HepG2 (cell line): ENCODE measurements around the gene DUSP12. TPM values are rescaled to one million over a fixed set of nuclear protein-coding genes. Genes with fewer than 3 reads are reported as not detected.

ENCODE experiments used
- ATF6 ChIP-seq: sonication (generic); formaldehyde crosslinking; conservative IDR thresholded peaks from 2 replicates; pipeline ENCODE4 v1.4.0; 2020; ENCODE audit warnings: missing genetic modification reagents
- ATF7-NPFF ChIP-seq: sonication (generic); formaldehyde crosslinking; IDR thresholded peaks from 2 replicates; pipeline ENCODE4 v1.8.1; 2023; ENCODE audit warnings: mild to moderate bottlenecking, low read depth, missing genetic modification reagents, moderate library complexity
- HMGA1 ChIP-seq: sonication (generic); formaldehyde crosslinking; conservative IDR thresholded peaks from 2 replicates; pipeline ENCODE4 v1.4.0; 2020; ENCODE audit warnings: missing genetic modification reagents
- HOXA7 ChIP-seq: sonication (generic); formaldehyde crosslinking; IDR thresholded peaks from 2 replicates; pipeline ENCODE4 v1.8.1; 2022; ENCODE audit warnings: mild to moderate bottlenecking, missing genetic modification reagents, moderate library complexity
- NR1H2 ChIP-seq: sonication (generic); formaldehyde crosslinking; IDR thresholded peaks from 2 replicates; pipeline ENCODE4 v1.8.1; 2022; ENCODE audit warnings: low read depth, missing genetic modification reagents, borderline replicate concordance
- PPARG ChIP-seq: conservative IDR thresholded peaks from 2 replicates; pipeline ENCODE4 v1.6.1; 2016; ENCODE audit warnings: missing biosample characterization, missing genetic modification reagents
- SALL2 ChIP-seq: sonication (generic); formaldehyde crosslinking; IDR thresholded peaks from 2 replicates; pipeline ENCODE4 v1.8.1; 2023; ENCODE audit warnings: mild to moderate bottlenecking, missing genetic modification reagents, inconsistent platforms
- SCMH1 ChIP-seq: sonication (generic); formaldehyde crosslinking; IDR thresholded peaks from 2 replicates; pipeline ENCODE4 v1.9.0; 2021; ENCODE audit warnings: missing genetic modification reagents, mild to moderate bottlenecking, borderline replicate concordance
- TBX2 ChIP-seq: sonication (generic); formaldehyde crosslinking; IDR thresholded peaks from 2 replicates; pipeline ENCODE4 v1.5.0; 2020; ENCODE audit warnings: missing genetic modification reagents, mild to moderate bottlenecking, borderline replicate concordance
- ZBTB34 ChIP-seq: sonication (generic); formaldehyde crosslinking; IDR thresholded peaks from 2 replicates; pipeline ENCODE4 v1.8.0; 2022; ENCODE audit warnings: mild to moderate bottlenecking, missing genetic modification reagents
- ZFY ChIP-seq: sonication (generic); formaldehyde crosslinking; IDR thresholded peaks from 2 replicates; pipeline ENCODE4 v1.4.0; 2020; ENCODE audit warnings: missing genetic modification reagents
- ZNF20 ChIP-seq: sonication (generic); formaldehyde crosslinking; IDR thresholded peaks from 2 replicates; pipeline ENCODE4 v1.4.0; 2020; ENCODE audit warnings: mild to moderate bottlenecking, moderate library complexity, missing genetic modification reagents
- ZNF280B ChIP-seq: sonication (generic); formaldehyde crosslinking; IDR thresholded peaks from 2 replicates; pipeline ENCODE4 v1.5.0; 2020; ENCODE audit warnings: missing genetic modification reagents, mild to moderate bottlenecking, borderline replicate concordance
- polyA plus RNA-seq, 8 experiments: library from polyadenylated mRNA; depleted of rRNA in 3 of 8; stranded (reverse) in 7 of 8; unstranded in 1 of 8; fragments of >200 nt; fragmentation: Illumina TruSeq in 4 of 8; extraction: Trizol in 4 of 8; gene quantifications; 2 replicates each; pipeline versions ENCODE4 v1.2.1 to v1.2.3, GENCODE V29; 2011 to 2016; ENCODE audit warnings: low read depth in 4 of 8, missing spikeins in 1 of 8, mixed read lengths in 1 of 8; ENCODE audit not compliant: insufficient read depth in 1 of 8
- total RNA-seq, 5 experiments: library from RNA; depleted of rRNA; stranded (reverse); fragments of >200 nt; fragmentation: Illumina TruSeq; extraction: Trizol; gene quantifications; 2 replicates each; pipeline ENCODE4 v1.2.3, GENCODE V29; 2016; ENCODE audit warnings: low read depth in 1 of 5
- TF ChIP-seq, protein P1 (sequence below): sonication (generic); formaldehyde crosslinking; IDR thresholded peaks from 2 replicates; pipeline ENCODE4 v1.4.0; 2020; ENCODE audit warnings: mild to moderate bottlenecking, missing genetic modification reagents
- TF ChIP-seq, protein P2 (sequence below): sonication (generic); formaldehyde crosslinking; IDR thresholded peaks from 2 replicates; pipeline ENCODE4 v1.9.0; 2021; ENCODE audit warnings: missing genetic modification reagents, borderline replicate concordance
- TF ChIP-seq, protein P3 (sequence below): sonication (generic); formaldehyde crosslinking; IDR thresholded peaks from 2 replicates; pipeline ENCODE4 v1.4.0; 2020; ENCODE audit warnings: missing genetic modification reagents

The DUSP12 gene
- total and polyA plus RNA-seq, 2 of the 13 experiments (the other 11 are each of a cell fraction or from before 2014, with no cell fraction given) = 36.7 to 37.1 TPM

GRCh38 chr1:161749509-161750407 is at the start of gene DUSP12 (continued):
- TF ChIP-seq ZNF280B (CRISPR knock-in tag) (peak; percentile 87), TBX2 (CRISPR knock-in tag) (peak; percentile 83), ATF6 (CRISPR knock-in tag) (0 out of 2 replicates have a peak, but pooled peaks have one; percentile 43), ZFY (CRISPR knock-in tag) (peak; percentile 96), NR1H2 (no peak), HMGA1 (CRISPR knock-in tag) (no peak), HOXA7 (no peak), SCMH1 (CRISPR knock-in tag) (no peak), ATF7-NPFF (CRISPR knock-in tag) (peak; percentile 76; the same call in 1 of the 2 replicates), ZNF20 (CRISPR knock-in tag) (no peak), PPARG (CRISPR knock-in tag) (peak; percentile 38; the same call in 1 of the 2 replicates), ZBTB34 (CRISPR knock-in tag) (no peak), SALL2 (CRISPR knock-in tag) (peak; percentile 80)
- TF ChIP-seq, protein P1, sequence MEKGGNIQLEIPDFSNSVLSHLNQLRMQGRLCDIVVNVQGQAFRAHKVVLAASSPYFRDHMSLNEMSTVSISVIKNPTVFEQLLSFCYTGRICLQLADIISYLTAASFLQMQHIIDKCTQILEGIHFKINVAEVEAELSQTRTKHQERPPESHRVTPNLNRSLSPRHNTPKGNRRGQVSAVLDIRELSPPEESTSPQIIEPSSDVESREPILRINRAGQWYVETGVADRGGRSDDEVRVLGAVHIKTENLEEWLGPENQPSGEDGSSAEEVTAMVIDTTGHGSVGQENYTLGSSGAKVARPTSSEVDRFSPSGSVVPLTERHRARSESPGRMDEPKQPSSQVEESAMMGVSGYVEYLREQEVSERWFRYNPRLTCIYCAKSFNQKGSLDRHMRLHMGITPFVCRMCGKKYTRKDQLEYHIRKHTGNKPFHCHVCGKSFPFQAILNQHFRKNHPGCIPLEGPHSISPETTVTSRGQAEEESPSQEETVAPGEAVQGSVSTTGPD (CRISPR knock-in tag) = peak; percentile 39; the same call in 1 of the 2 replicates
- TF ChIP-seq, protein P2, sequence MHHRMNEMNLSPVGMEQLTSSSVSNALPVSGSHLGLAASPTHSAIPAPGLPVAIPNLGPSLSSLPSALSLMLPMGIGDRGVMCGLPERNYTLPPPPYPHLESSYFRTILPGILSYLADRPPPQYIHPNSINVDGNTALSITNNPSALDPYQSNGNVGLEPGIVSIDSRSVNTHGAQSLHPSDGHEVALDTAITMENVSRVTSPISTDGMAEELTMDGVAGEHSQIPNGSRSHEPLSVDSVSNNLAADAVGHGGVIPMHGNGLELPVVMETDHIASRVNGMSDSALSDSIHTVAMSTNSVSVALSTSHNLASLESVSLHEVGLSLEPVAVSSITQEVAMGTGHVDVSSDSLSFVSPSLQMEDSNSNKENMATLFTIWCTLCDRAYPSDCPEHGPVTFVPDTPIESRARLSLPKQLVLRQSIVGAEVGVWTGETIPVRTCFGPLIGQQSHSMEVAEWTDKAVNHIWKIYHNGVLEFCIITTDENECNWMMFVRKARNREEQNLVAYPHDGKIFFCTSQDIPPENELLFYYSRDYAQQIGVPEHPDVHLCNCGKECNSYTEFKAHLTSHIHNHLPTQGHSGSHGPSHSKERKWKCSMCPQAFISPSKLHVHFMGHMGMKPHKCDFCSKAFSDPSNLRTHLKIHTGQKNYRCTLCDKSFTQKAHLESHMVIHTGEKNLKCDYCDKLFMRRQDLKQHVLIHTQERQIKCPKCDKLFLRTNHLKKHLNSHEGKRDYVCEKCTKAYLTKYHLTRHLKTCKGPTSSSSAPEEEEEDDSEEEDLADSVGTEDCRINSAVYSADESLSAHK (CRISPR knock-in tag) = no peak
- TF ChIP-seq, protein P3, sequence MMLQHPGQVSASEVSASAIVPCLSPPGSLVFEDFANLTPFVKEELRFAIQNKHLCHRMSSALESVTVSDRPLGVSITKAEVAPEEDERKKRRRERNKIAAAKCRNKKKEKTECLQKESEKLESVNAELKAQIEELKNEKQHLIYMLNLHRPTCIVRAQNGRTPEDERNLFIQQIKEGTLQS (CRISPR knock-in tag) = peak; percentile 12; the same call in 1 of the 2 replicates
